DND-41 (cell line): ENCODE results near the gene SDHAF2.

ENCODE experiments used
- ATAC-seq: fragments of 200-7000 bp; cut with Tn5 transposase; 3 replicates; pipeline ENCODE4 v1.9.1; 2021; ENCODE audit warnings: low read depth; ENCODE audit not compliant: insufficient read depth
- DNase-seq: peaks from one replicate; pipeline ENCODE4 v3.0.0-alpha.2; 2020
- H2AFZ ChIP-seq: 2 replicates; pipeline ENCODE4 v1.6.0; 2012; ENCODE audit warnings: low read depth, low read length
- H3K27ac ChIP-seq: 2 replicates; pipeline ENCODE4 v1.5.1; 2012; ENCODE audit warnings: low read length, inconsistent platforms
- H3K27me3 ChIP-seq: fragments of 200-600 bp; sonication (generic); 2 replicates; pipeline ENCODE4 v1.6.0; 2012; ENCODE audit warnings: low read length, mild to moderate bottlenecking, inconsistent platforms; ENCODE audit not compliant: insufficient read depth, poor library complexity
- H3K36me3 ChIP-seq: 2 replicates; pipeline ENCODE4 v1.5.1; 2012; ENCODE audit warnings: low read length, inconsistent platforms; ENCODE audit not compliant: insufficient read depth
- H3K4me1 ChIP-seq: 2 replicates; pipeline ENCODE4 v1.5.1; 2012; ENCODE audit warnings: mild to moderate bottlenecking, low read length; ENCODE audit not compliant: insufficient read depth
- H3K4me2 ChIP-seq: 2 replicates; pipeline ENCODE4 v1.6.0; 2012; ENCODE audit warnings: mild to moderate bottlenecking, moderate library complexity, low read length, inconsistent platforms; ENCODE audit not compliant: insufficient read depth
- H3K4me3 ChIP-seq, 2 experiments: fragments of 200-600 bp in 1 of 2; shearing (Covaris generic) in 1 of 2; 2 replicates each; pipeline ENCODE4 v1.5.1; 2012 to 2016; ENCODE audit warnings: inconsistent platforms in 2 of 2, low read length in 2 of 2, mild to moderate bottlenecking in 2 of 2, low read depth in 1 of 2, moderate library complexity in 1 of 2
- H3K79me2 ChIP-seq: 2 replicates; pipeline ENCODE4 v1.6.0; 2012; ENCODE audit warnings: low read length, inconsistent platforms; ENCODE audit not compliant: insufficient read depth
- H3K9ac ChIP-seq: 2 replicates; pipeline ENCODE4 v1.6.0; 2012; ENCODE audit warnings: low read depth, mild to moderate bottlenecking, inconsistent platforms, low read length, moderate library complexity
- H3K9me3 ChIP-seq: 2 replicates; pipeline ENCODE4 v1.5.1; 2012; ENCODE audit warnings: low read length, moderate library complexity, mild to moderate bottlenecking, inconsistent platforms; ENCODE audit not compliant: insufficient read depth, severe bottlenecking
- H4K20me1 ChIP-seq: 2 replicates; pipeline ENCODE4 v1.6.0; 2012; ENCODE audit warnings: low read length; ENCODE audit not compliant: insufficient read depth
- CTCF ChIP-seq: IDR thresholded peaks from 2 replicates; pipeline ENCODE4 v1.5.1; 2012; ENCODE audit warnings: borderline replicate concordance, low read length, moderate library complexity, mild to moderate bottlenecking; ENCODE audit not compliant: poor library complexity, severe bottlenecking; ENCODE audit errors: extremely low read depth
- EZH2 ChIP-seq: IDR thresholded peaks from 3 replicates; pipeline ENCODE4 v1.6.1; 2012; ENCODE audit warnings: borderline replicate concordance, low read depth, mild to moderate bottlenecking, moderate library complexity, low read length, inconsistent platforms; ENCODE audit not compliant: severe bottlenecking

SDHAF2 gene

DNA sequence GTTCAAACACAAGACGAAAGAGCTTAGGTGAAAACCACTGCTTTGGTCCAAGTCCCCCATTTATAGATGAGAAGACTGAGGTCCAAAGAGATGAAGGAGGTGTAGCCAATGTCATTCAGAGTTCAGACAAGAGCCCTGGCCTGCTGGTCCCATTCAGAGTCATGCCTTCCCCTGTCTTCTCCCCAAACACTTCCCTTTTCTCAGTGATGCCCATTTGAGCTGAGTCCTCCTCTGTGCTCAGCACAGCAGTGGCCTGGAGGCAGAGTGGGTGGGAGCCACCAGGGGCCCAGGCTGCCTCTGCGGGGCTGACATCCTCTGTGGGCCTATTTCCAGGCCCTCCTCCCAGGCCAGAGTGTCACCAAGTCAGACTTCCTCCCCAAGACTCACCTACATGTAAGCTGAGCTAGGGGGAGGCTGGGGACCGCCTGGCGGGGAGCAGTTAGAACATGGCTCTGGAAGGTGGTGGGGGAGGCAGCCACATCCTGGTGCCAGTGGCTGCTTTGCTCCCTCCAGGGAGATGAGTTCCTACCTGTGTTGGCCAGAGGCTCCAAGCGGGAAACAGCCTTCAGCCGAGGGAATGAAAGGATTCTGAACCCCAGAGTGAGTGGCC lies 56.2 kb downstream of the SDHAF2 start:
- H3K27me3 ChIP-seq: no peaks in the 10 kb centered on the region

GRCh38 chr11:61486779-61487178 lies 56.9 kb downstream of the SDHAF2 start:
- Histone ChIP-seq H3K9me3 (no peaks in the 10 kb centered on the region), H3K79me2 (no peaks in the 10 kb centered on the region), H3K27me3 (no peaks in the 10 kb centered on the region), H3K27ac (no peak overlapping the region), H3K4me2 (no peak overlapping the region), H2AFZ (no peak overlapping the region), H3K4me1 (no peaks in the 10 kb centered on the region), H4K20me1 (no peaks in the 10 kb centered on the region; the same call in 1 of the 2 replicates), H3K9ac (no peak overlapping the region), H3K4me3 (no peak overlapping the region), H3K36me3 (no peaks in the 10 kb centered on the region)
- DNase-seq: no peak
- TF ChIP-seq EZH2 (no peak), CTCF (no peak)
- no peak for ATAC-seq

More for the DNA sequence above, 56.2 kb downstream of the SDHAF2 start:
- peak; percentile 46; the same call in 1 of the 3 replicates for ATAC-seq
- no peak overlapping the region for H3K4me2 ChIP-seq
- no peaks in the 10 kb centered on the region; the same call in 1 of the 2 replicates for H4K20me1 ChIP-seq
- no peaks in the 10 kb centered on the region for H3K79me2 ChIP-seq
- H3K27ac ChIP-seq: no peak overlapping the region
- no peak overlapping the region for H3K4me3 ChIP-seq
- no peaks in the 10 kb centered on the region for H3K36me3 ChIP-seq
- H3K4me1 ChIP-seq: no peaks in the 10 kb centered on the region
- H3K9ac ChIP-seq: no peak overlapping the region
- DNase-seq: no peak
- H2AFZ ChIP-seq: no peak overlapping the region
- TF ChIP-seq CTCF (no peak), EZH2 (no peak)
- no peaks in the 10 kb centered on the region for H3K9me3 ChIP-seq

- Histone ChIP-seq H3K27ac (no peak overlapping the region), H3K4me1 (no peaks in the 10 kb centered on the region), H3K27me3 (no peaks in the 10 kb centered on the region), H3K79me2 (no peaks in the 10 kb centered on the region), H3K9ac (no peak overlapping the region), H3K4me2 (no peak overlapping the region), H3K36me3 (no peaks in the 10 kb centered on the region), H3K4me3 (no peak overlapping the region), H2AFZ (no peak overlapping the region), H4K20me1 (no peaks in the 10 kb centered on the region; the same call in 1 of the 2 replicates), H3K9me3 (no peaks in the 10 kb centered on the region)
- ATAC-seq (no peak), DNase-seq (no peak)
- TF ChIP-seq EZH2: no peak
- TF ChIP-seq CTCF: no peak
Observed at GRCh38 chr11:61487342-61488025, 57.6 kb downstream of the SDHAF2 start.
